ENCODE results near the gene TDRD12. TPM values are rescaled to one million over a fixed set of nuclear protein-coding genes. Genes with fewer than 3 reads are reported as not detected.

TDRD12 gene
- total RNA-seq = under 1 TPM; 0.12 to 0.23 TPM

DNA sequence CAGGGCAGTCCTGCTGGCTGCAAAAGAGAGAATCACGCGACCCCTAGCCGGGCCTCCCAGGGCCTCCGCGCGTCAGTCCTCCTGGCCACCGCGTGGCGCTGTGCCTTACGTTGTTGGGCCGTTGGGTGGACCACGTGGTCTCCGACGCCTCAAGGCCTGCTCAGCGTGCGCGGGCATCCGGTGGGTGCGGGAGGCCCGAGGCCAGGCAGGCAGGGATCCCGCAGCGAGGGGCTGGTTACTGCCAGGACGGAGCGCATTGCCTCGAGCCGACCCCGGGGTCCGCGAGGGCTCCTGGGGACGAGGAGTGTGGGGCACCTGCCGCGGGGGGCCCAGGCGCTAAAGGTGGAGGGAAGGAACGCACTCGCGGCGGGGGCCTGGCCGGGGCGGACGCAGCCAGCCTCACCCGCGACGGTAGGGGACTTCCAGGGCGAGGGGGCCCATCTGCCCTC, at the start of gene TDRD12:
Gene TDRD12 (plus strand): TSS at position 157 of the 449 bp plus-strand sequence. CDS start 306 bp downstream, outside the sequence.
- ChIA-PET CTCF (interaction anchor here (0.6 kb wide), 1 partner anchor 22 kb away, joined by 4 read pairs; no protein-coding TSS in a partner anchor), POLR2A (no interaction called here)
- intact Hi-C loops (cut with DNase I, micrococcal nuclease) = no loop called here
- Mint-ChIP-seq H3K27ac (no peak within 1 kb of the TSS), H3K27me3 (no peaks in the 10 kb centered on the region), H3K4me3 (no peak within 1 kb of the TSS), H3K36me3 (ENCODE audit: low read depth) (peaks cover 8% of the 10 kb centered on the region), H3K4me1 (no peaks in the 10 kb centered on the region), H3K9me3 (ENCODE audit: low read depth) (no peaks in the 10 kb centered on the region)
- ATAC-seq = no peak
- peak; percentile 16 for DNase-seq

GRCh38 chr19:32671883-32672593, 47.5 kb upstream of the TDRD12 start:
- ATAC-seq (no peak), DNase-seq (no peak)
- Mint-ChIP-seq H3K9me3 (ENCODE audit: low read depth) (no peaks in the 10 kb centered on the region), H3K4me1 (peaks cover 40% of the 10 kb centered on the region), H3K36me3 (ENCODE audit: low read depth) (peaks cover 2% of the 10 kb centered on the region), H3K4me3 (no peak overlapping the region), H3K27me3 (peaks cover 4% of the 10 kb centered on the region), H3K27ac (no peak overlapping the region)
- ChIA-PET POLR2A (interaction anchor here (0.6 kb wide), 1 partner anchor 1356 kb away, joined by 3 read pairs; no protein-coding TSS in a partner anchor), CTCF (interaction anchor here (0.5 to 1.1 kb wide), 3 partner anchors 21 to 170 kb away, joined by 3 to 4 read pairs (median 4); no protein-coding TSS in a partner anchor)
- intact Hi-C loops (cut with DNase I, micrococcal nuclease) = no loop called here

DNA sequence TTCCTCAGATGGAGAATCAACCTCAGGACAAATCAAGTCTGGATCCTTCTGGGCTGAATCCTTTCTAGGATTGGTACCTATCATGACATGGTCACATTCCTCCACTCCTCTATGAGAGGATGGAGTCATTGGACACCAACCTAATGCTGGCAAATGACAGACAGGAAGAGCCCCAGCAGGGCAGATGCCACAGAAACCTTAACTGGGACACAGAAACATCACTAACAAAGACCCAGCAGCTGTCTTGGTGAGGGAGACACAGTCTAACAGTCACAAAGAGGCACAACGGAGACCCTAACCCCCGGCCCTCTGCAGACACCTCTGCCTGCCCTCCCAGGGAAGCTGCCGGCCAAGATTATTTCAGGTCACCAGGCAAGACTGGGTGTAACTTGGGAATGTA, 46.7 kb upstream of the TDRD12 start:
- H3K4me3 Mint-ChIP-seq = peak overlapping the region; percentile 20
- CTCF ChIA-PET = interaction anchor here (0.5 kb wide), 1 partner anchor 170 kb away, joined by 4 read pairs; no protein-coding TSS in a partner anchor
- H3K4me1 Mint-ChIP-seq = peaks cover 44% of the 10 kb centered on the region
- POLR2A ChIA-PET = no interaction called here
- no peak for ATAC-seq
- peaks cover 2% of the 10 kb centered on the region for H3K36me3 Mint-ChIP-seq (ENCODE audit: low read depth)
- H3K27ac Mint-ChIP-seq = no peak overlapping the region
- peaks cover 11% of the 10 kb centered on the region for H3K27me3 Mint-ChIP-seq
- DNase-seq = no peak
- no peaks in the 10 kb centered on the region for H3K9me3 Mint-ChIP-seq (ENCODE audit: low read depth)
- intact Hi-C loops (cut with DNase I, micrococcal nuclease) = no loop called here

DNA sequence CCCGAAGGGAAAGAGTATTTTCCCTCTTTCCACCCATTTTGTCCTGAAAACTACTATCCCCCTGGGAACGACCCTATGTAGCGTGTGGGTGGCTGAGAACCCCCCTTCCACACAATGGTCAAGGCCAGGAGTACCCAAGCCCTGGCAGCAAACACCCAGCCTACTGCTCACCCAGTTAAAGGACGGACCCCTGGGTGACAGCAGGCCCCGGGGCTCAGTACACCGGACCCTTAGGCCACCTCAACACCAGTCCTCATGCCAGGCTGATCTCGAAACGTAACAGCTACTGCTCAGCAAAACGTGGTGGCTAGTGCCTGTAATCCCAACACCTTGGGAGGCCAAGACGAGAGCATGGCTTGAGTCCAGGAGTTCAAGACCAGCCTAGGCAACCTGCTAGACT, 46.0 kb upstream of the TDRD12 start:
- Mint-ChIP-seq H3K9me3 (ENCODE audit: low read depth) (no peaks in the 10 kb centered on the region), H3K4me1 (peaks cover 44% of the 10 kb centered on the region), H3K27ac (no peak overlapping the region), H3K36me3 (ENCODE audit: low read depth) (peaks cover 2% of the 10 kb centered on the region), H3K4me3 (peak overlapping the region; percentile 77), H3K27me3 (peaks cover 11% of the 10 kb centered on the region)
- ChIA-PET POLR2A (interaction anchor here (0.7 kb wide), 2 partner anchors 49 to 406 kb away, joined by 3 to 5 read pairs; no protein-coding TSS in a partner anchor), CTCF (interaction anchor here (0.9 kb wide), 1 partner anchor 18 kb away, joined by 3 read pairs; the partner anchor contains the start of gene NUDT19)
- DNase-seq = no peak
- intact Hi-C loops (cut with DNase I, micrococcal nuclease) = no loop called here
- ATAC-seq = no peak

- intact Hi-C loops (cut with DNase I, micrococcal nuclease) = loop anchor here (1.0 to 2.0 kb wide), 3 partner anchors 32 to 329 kb away; partner anchors contain the start of gene ZNF507 (in 1 of the 2)
- POLR2A ChIA-PET = interaction anchor here (0.7 to 1.1 kb wide), 3 partner anchors 19 to 405 kb away, joined by 3 to 8 read pairs (median 5); no protein-coding TSS in a partner anchor
- Mint-ChIP-seq H3K27ac (peak overlapping the region; percentile 69), H3K9me3 (ENCODE audit: low read depth) (no peaks in the 10 kb centered on the region), H3K4me1 (peaks cover 38% of the 10 kb centered on the region), H3K27me3 (peaks cover 11% of the 10 kb centered on the region), H3K36me3 (ENCODE audit: low read depth) (peaks cover 2% of the 10 kb centered on the region), H3K4me3 (peak overlapping the region; percentile 77)
- DNase-seq = peak; percentile 20
- CTCF ChIA-PET = interaction anchor here (0.6 to 0.9 kb wide), 2 partner anchors 9 to 17 kb away, joined by 3 to 5 read pairs; partner anchors contain the start of gene NUDT19
- ATAC-seq = no peak
Observed at GRCh38 chr19:32674153-32674930, 45.2 kb upstream of the TDRD12 start.

DNA sequence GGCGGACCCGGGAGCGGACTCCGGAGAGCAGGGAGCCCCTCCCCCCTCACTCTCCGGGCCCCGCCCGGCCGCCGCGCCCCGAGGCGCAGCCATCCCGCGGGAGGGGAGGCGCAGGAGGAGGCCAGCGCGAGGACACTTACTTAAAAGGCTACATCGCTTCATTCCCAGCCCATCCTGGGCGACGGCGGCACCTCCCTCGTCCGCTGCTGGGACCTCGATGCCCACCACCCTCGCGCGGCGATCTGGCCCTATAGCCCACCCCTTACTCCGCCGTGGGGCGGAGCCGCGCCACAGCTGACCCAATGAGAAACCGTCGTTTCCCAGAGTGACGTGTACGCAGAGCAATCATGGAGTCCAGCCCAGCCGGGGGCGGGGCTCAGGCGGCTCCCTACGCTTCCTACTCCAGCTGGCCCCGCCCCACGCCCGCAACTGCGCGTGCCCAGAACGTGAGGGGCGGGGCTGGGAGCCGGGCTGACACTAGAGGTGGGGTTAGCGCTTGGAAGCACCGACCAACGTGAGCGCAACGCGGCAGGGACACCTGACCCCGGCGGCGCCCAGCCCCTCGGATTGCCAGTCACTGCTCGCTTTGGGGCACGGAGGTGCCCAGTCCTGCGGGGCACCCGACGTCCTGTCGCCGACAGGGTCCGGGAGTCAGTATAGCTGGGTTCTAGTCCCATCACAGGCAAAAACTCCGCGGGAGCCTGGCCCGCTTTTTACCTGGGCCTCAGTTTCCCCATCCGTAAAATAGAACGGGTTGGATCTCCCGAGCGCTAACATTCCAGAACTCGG, 44.4 kb upstream of the TDRD12 start, which contains the start of gene ANKRD27:
Gene ANKRD27 (minus strand): TSS at position 250 of the 789 bp plus-strand sequence. CDS start 16,165 bp downstream, outside the sequence.
- intact Hi-C loops (cut with DNase I, micrococcal nuclease) = loop anchor here (1.0 to 5.0 kb wide), 12 partner anchors 16 to 697 kb away; partner anchors contain the start of genes FAAP24 (in 2 of the 2), PDCD5 (in 2 of the 2), CEBPG (in 1 of the 2) and DPY19L3 (in 1 of the 2)
- Mint-ChIP-seq H3K4me1 (peaks cover 30% of the 10 kb centered on the region), H3K27me3 (peaks cover 11% of the 10 kb centered on the region), H3K27ac (peak within 1 kb of the TSS; percentile 69), H3K36me3 (ENCODE audit: low read depth) (peaks cover 2% of the 10 kb centered on the region), H3K9me3 (ENCODE audit: low read depth) (no peaks in the 10 kb centered on the region), H3K4me3 (peak within 1 kb of the TSS; percentile 78)
- ChIA-PET CTCF (interaction anchor here (0.6 to 1.1 kb wide), 4 partner anchors 8 to 403 kb away, joined by 3 to 5 read pairs (median 3); partner anchors contain the start of gene NUDT19), POLR2A (interaction anchor here (1.1 kb wide), 1 partner anchor 18 kb away, joined by 8 read pairs; no protein-coding TSS in a partner anchor)
- ATAC-seq = peak; percentile 95
- peak; percentile 99 for DNase-seq

DNA sequence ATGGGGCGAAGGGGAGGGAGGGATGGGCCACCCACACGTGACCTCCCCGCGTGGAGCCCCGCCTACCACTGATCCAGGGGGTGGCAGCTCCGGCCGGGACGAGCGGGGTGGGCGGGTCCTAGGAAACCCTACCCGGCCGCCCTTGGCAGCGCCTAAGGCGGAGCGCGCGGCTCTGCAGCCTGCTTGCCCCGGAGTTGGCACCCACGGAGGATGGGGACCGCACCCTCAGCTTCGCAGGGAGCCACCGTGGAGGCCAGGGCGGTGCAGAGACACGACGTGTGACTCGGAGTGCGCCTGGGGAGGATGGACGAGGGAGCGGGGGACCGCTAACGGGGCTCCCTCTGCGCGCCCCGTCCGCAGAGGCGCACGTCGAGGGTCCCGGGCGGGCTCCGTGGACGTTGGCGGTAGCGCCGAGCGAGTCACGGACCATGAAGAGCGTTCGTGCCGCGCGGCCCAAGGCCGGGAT, 43.8 kb upstream of the TDRD12 start, which contains the start of gene RGS9BP:
Gene RGS9BP (plus strand): TSS at position 129 of the 466 bp plus-strand sequence. CDS start 416 bp downstream, outside the sequence.
- H3K4me3 Mint-ChIP-seq = peak within 1 kb of the TSS; percentile 78
- peaks cover 28% of the 10 kb centered on the region for H3K4me1 Mint-ChIP-seq
- H3K27ac Mint-ChIP-seq = no peak within 1 kb of the TSS
- ChIA-PET POLR2A (interaction anchor here (0.7 to 1.6 kb wide), 3 partner anchors 16 to 18 kb away, joined by 3 to 8 read pairs (median 3); no protein-coding TSS in a partner anchor), CTCF (interaction anchor here (0.5 to 1.1 kb wide), 8 partner anchors 16 to 402 kb away, joined by 3 to 5 read pairs (median 3); partner anchors contain the start of gene NUDT19)
- H3K9me3 Mint-ChIP-seq (ENCODE audit: low read depth) = no peaks in the 10 kb centered on the region
- DNase-seq (peak; percentile 73), ATAC-seq (peak; percentile 40)
- peaks cover 11% of the 10 kb centered on the region for H3K27me3 Mint-ChIP-seq
- intact Hi-C loops (cut with DNase I, micrococcal nuclease) = loop anchor here (1.0 to 5.0 kb wide), 11 partner anchors 16 to 697 kb away; partner anchors contain the start of genes FAAP24 (in 2 of the 2), PDCD5 (in 2 of the 2), CEBPG (in 1 of the 2) and DPY19L3 (in 1 of the 2)
- H3K36me3 Mint-ChIP-seq (ENCODE audit: low read depth) = peaks cover 2% of the 10 kb centered on the region

GRCh38 chr19:32676186-32676894, 43.2 kb upstream of the TDRD12 start:
- DNase-seq (peak; percentile 35), ATAC-seq (no peak)
- Mint-ChIP-seq H3K36me3 (ENCODE audit: low read depth) (peaks cover 2% of the 10 kb centered on the region), H3K9me3 (ENCODE audit: low read depth) (no peaks in the 10 kb centered on the region), H3K27ac (no peak overlapping the region), H3K27me3 (peaks cover 11% of the 10 kb centered on the region), H3K4me1 (peaks cover 28% of the 10 kb centered on the region), H3K4me3 (peak overlapping the region; percentile 78)
- intact Hi-C loops (cut with DNase I, micrococcal nuclease) = loop anchor here in 1 of 2 experiments (5.0 kb wide), 1 partner anchor 696 kb away; the partner anchor contains the start of gene CEBPG
- POLR2A ChIA-PET = interaction anchor here (0.7 to 1.6 kb wide), 2 partner anchors 15 to 17 kb away, joined by 3 read pairs; no protein-coding TSS in a partner anchor
- CTCF ChIA-PET = interaction anchor here (0.5 to 1.7 kb wide), 7 partner anchors 15 to 113 kb away, joined by 3 to 5 read pairs (median 4); partner anchors contain the start of gene NUDT19

DNA sequence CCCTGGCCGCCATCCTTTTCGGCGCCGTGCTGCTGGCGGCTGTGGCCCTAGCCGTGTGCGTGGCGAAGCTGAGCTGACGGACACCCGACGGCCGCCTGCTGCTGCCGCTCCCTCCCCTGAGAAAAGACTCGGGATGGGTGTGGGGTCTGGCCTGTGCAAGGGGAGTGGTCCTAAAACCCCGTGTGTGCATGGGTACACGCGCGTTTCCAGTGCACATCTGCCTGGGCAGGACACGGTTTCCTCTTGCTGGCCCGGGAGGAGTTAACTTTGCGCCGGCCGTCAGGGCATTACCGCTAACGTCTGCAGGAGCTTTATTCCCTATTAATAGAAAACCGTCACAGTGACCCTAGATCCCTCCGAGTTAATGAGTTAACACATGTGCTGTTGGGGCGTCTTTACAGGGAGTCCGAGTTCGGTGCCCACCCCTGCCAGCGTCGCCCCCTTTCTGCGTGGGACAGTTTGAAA, 42.6 kb upstream of the TDRD12 start:
- no peak for DNase-seq
- CTCF ChIA-PET = interaction anchor here (1.1 to 1.7 kb wide), 2 partner anchors 15 to 112 kb away, joined by 3 to 4 read pairs; partner anchors contain the start of gene NUDT19
- ATAC-seq = no peak
- Mint-ChIP-seq H3K27me3 (peaks cover 11% of the 10 kb centered on the region), H3K4me1 (peaks cover 25% of the 10 kb centered on the region), H3K9me3 (ENCODE audit: low read depth) (no peaks in the 10 kb centered on the region), H3K4me3 (no peak overlapping the region), H3K36me3 (ENCODE audit: low read depth) (peaks cover 2% of the 10 kb centered on the region), H3K27ac (no peak overlapping the region)
- POLR2A ChIA-PET = interaction anchor here (1.6 kb wide), 1 partner anchor 17 kb away, joined by 3 read pairs; no protein-coding TSS in a partner anchor
- intact Hi-C loops (cut with DNase I, micrococcal nuclease) = loop anchor here in 1 of 2 experiments (5.0 kb wide), 1 partner anchor 695 kb away; the partner anchor contains the start of gene CEBPG

Data from activated CD4-positive, alpha-beta T cell treated with anti-CD3 and anti-CD28 coated beads for 36 hours (primary cell).